Astrocyte of the spinal cord (primary cell): ENCODE results near the gene PLD2.

Source experiments
- DNase-seq: peaks from one replicate; pipeline ENCODE4 v3.0.0; 2011; ENCODE audit warnings: low read depth, low spot score
- H3K4me3 ChIP-seq: 2 replicates; pipeline ENCODE4 v1.5.1; 2011; ENCODE audit warnings: low read depth, mild to moderate bottlenecking, low read length, moderate library complexity
- in situ Hi-C: cut with HindIII; loops from 2 replicates; pipeline ENCODE4 v1.10.0; 2017; ENCODE audit warnings: low sequenced_read_pairs
- TF ChIP-seq, protein P1 (sequence below): IDR thresholded peaks from 2 replicates; pipeline ENCODE4 v1.5.1; 2012; ENCODE audit warnings: low read depth, mild to moderate bottlenecking, low read length, inconsistent platforms

Gene PLD2

GRCh38 chr17:4846635-4847390 is 39.9 kb downstream of the PLD2 start:
- in situ Hi-C loops: no loop called here
- TF ChIP-seq, protein P1, sequence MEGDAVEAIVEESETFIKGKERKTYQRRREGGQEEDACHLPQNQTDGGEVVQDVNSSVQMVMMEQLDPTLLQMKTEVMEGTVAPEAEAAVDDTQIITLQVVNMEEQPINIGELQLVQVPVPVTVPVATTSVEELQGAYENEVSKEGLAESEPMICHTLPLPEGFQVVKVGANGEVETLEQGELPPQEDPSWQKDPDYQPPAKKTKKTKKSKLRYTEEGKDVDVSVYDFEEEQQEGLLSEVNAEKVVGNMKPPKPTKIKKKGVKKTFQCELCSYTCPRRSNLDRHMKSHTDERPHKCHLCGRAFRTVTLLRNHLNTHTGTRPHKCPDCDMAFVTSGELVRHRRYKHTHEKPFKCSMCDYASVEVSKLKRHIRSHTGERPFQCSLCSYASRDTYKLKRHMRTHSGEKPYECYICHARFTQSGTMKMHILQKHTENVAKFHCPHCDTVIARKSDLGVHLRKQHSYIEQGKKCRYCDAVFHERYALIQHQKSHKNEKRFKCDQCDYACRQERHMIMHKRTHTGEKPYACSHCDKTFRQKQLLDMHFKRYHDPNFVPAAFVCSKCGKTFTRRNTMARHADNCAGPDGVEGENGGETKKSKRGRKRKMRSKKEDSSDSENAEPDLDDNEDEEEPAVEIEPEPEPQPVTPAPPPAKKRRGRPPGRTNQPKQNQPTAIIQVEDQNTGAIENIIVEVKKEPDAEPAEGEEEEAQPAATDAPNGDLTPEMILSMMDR: no peak
- DNase-seq: no peak
- no peak overlapping the region for H3K4me3 ChIP-seq

DNA sequence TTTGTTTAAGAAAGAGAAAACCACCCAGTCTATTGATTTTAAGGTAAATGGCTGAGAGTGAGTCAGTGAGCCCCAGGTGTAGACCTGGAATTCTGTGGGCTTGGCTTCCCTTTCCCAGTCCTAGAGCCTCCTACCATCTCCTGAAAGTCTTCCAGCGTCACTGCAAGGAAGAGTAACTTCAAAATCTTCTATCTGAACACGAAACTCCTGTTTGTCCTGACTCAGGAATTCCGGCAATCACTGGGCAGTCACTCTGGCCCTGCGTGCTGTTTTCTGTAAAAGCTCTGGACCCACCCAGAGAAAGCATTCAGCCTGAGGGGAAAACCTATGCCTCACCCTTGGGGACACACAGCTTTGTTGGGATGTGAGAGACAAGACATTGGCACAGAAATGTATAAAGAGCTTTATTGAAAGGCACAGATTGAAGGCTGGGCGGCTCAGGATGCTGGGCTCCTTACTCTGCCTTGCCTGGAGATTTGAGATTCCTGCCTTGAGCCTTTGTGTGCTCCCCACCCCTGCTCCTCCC is 42.1 kb downstream of the PLD2 start:
- DNase-seq: no peak
- in situ Hi-C loops: no loop called here
- TF ChIP-seq, protein P1: no peak
- no peak overlapping the region for H3K4me3 ChIP-seq

DNA sequence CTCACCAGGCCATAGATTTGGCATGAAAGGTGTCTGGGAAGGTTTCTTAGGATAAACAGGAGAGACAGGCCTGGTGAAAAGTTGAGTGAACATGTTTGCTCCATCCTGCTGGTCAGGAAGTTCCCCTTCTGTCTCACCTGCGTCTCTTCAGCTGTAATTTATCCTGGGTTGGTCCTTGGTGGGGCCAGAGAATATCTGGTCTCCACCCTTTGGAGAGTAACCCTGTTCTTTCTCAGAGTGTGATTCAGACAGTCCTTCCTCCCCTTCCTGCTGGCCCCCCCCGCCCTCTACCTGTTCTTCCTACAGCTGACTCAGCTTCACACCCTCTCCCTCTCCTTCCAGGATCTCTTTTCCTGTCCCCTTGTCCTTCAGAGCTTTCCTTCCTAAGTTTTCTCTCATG is 43.3 kb downstream of the PLD2 start:
- TF ChIP-seq, protein P1: no peak

GRCh38 chr17:4851084-4851483 is 44.1 kb downstream of the PLD2 start:
- no peak overlapping the region for H3K4me3 ChIP-seq
- TF ChIP-seq, protein P1: no peak
- DNase-seq: no peak
- in situ Hi-C loops: no loop called here

More for the DNA sequence above, 43.3 kb downstream of the PLD2 start:
- no peak overlapping the region for H3K4me3 ChIP-seq
- in situ Hi-C loops: no loop called here
- no peak for DNase-seq

- in situ Hi-C loops: no loop called here
- DNase-seq: peak; percentile 30
- no peak overlapping the region for H3K4me3 ChIP-seq
- TF ChIP-seq, protein P1: no peak
Measured at GRCh38 chr17:4852567-4853207, 45.7 kb downstream of the PLD2 start.

DNA sequence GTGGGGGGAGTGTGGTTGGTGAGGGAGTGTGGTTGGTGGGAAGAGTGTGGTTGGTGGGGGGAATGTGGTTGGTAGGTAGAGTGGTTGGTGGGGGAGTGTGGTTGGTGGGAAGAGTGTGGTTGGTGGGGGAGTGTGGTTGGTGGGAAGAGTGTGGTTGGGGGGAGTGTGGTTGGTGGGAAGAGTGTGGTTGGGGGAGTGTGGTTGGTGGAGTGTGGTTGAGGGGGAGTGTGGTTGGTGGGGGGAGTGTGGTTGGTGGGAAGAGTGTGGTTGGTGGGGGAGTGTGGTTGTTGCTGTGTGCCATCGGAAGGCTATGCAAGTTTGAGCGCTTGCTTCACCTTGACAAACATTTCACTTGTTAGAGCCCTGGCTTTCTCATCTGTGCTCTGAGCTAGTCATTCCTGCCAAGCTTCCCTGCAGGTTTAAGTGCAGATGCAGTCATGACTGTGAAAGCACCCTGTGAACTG is 46.3 kb downstream of the PLD2 start:
- H3K4me3 ChIP-seq: no peak overlapping the region
- no peak for DNase-seq
- in situ Hi-C loops: no loop called here
- TF ChIP-seq, protein P1: no peak
